ENCODE measurements around the gene MSN. TPM values are rescaled to one million over a fixed set of nuclear protein-coding genes. Genes with fewer than 3 reads are reported as not detected.

Gene MSN
- total RNA-seq, 1 experiment from 2014 or later, result 224 TPM

- POLR2A ChIA-PET, result interaction anchor here (0.6 to 1.2 kb wide), 2 partner anchors 29 to 530 kb away, joined by 4 read pairs; no protein-coding TSS in a partner anchor
- BruUV-seq (replicated peaks), result no TSS peak
- Mint-ChIP-seq H3K9me3 (ENCODE audit: unreplicated experiment) (no peaks in the 10 kb centered on the region), H3K27ac (ENCODE audit: low read depth, unreplicated experiment) (no peak overlapping the region), H3K4me3 (ENCODE audit: unreplicated experiment) (peak overlapping the region; percentile 46), H3K27me3 (ENCODE audit: insufficient read depth, unreplicated experiment) (no peaks in the 10 kb centered on the region), H3K4me1 (ENCODE audit: insufficient read depth, unreplicated experiment) (peaks cover 31% of the 10 kb centered on the region), H3K36me3 (ENCODE audit: insufficient read depth, unreplicated experiment) (peaks cover 23% of the 10 kb centered on the region)
- no peak for DNase-seq (ENCODE audit: unreplicated experiment)
- no peak for TF ChIP-seq CTCF (IDR thresholded peaks at IDR 0.05; ENCODE audit: unreplicated experiment)
- intact Hi-C loops (cut with micrococcal nuclease), result no loop called here
- CTCF ChIA-PET, result interaction anchor here (0.5 to 5.1 kb wide), 3 partner anchors 32 to 1056 kb away, joined by 3 to 23 read pairs (median 4); no protein-coding TSS in a partner anchor
Observed at GRCh38 chrX:65671966-65672365, 4.5 kb downstream of the MSN start.

GRCh38 chrX:65673857-65674203 is 6.4 kb downstream of the MSN start:
- Mint-ChIP-seq H3K9me3 (ENCODE audit: unreplicated experiment) (no peaks in the 10 kb centered on the region), H3K27ac (ENCODE audit: low read depth, unreplicated experiment) (peak overlapping the region; percentile 47), H3K27me3 (ENCODE audit: insufficient read depth, unreplicated experiment) (no peaks in the 10 kb centered on the region), H3K4me3 (ENCODE audit: unreplicated experiment) (peak overlapping the region; percentile 22), H3K4me1 (ENCODE audit: insufficient read depth, unreplicated experiment) (peaks cover 35% of the 10 kb centered on the region), H3K36me3 (ENCODE audit: insufficient read depth, unreplicated experiment) (peaks cover 25% of the 10 kb centered on the region)
- ChIA-PET POLR2A (interaction anchor here (1.1 kb wide), 2 partner anchors 29 kb away, joined by 3 read pairs; no protein-coding TSS in a partner anchor), CTCF (interaction anchor here (0.5 to 5.1 kb wide), 5 partner anchors 30 to 1055 kb away, joined by 3 to 23 read pairs (median 3); no protein-coding TSS in a partner anchor)
- BruUV-seq (replicated peaks), result no TSS peak
- DNase-seq (ENCODE audit: unreplicated experiment), result no peak
- TF ChIP-seq CTCF (IDR thresholded peaks at IDR 0.05; ENCODE audit: unreplicated experiment), result no peak
- intact Hi-C loops (cut with micrococcal nuclease), result no loop called here

- Mint-ChIP-seq H3K27me3 (ENCODE audit: insufficient read depth, unreplicated experiment) (no peaks in the 10 kb centered on the region), H3K36me3 (ENCODE audit: insufficient read depth, unreplicated experiment) (peaks cover 25% of the 10 kb centered on the region), H3K27ac (ENCODE audit: low read depth, unreplicated experiment) (peak overlapping the region; percentile 47), H3K4me1 (ENCODE audit: insufficient read depth, unreplicated experiment) (peaks cover 40% of the 10 kb centered on the region), H3K4me3 (ENCODE audit: unreplicated experiment) (peak overlapping the region; percentile 22), H3K9me3 (ENCODE audit: unreplicated experiment) (no peaks in the 10 kb centered on the region)
- no peak for DNase-seq (ENCODE audit: unreplicated experiment)
- ChIA-PET POLR2A (interaction anchor here (0.8 to 1.1 kb wide), 2 partner anchors 13 to 30 kb away, joined by 3 read pairs; no protein-coding TSS in a partner anchor), CTCF (interaction anchor here (0.7 to 5.1 kb wide), 6 partner anchors 29 to 1055 kb away, joined by 3 to 23 read pairs (median 3); no protein-coding TSS in a partner anchor)
- intact Hi-C loops (cut with micrococcal nuclease), result no loop called here
- no TSS peak for BruUV-seq (replicated peaks)
- TF ChIP-seq CTCF (IDR thresholded peaks at IDR 0.05; ENCODE audit: unreplicated experiment), result no peak
Observed at GRCh38 chrX:65674204-65674893, 6.9 kb downstream of the MSN start.

GRCh38 chrX:65677954-65678469 is 10.6 kb downstream of the MSN start:
- BruUV-seq (replicated peaks), result no TSS peak
- Mint-ChIP-seq H3K4me3 (ENCODE audit: unreplicated experiment) (peak overlapping the region; percentile 9), H3K36me3 (ENCODE audit: insufficient read depth, unreplicated experiment) (peaks cover 25% of the 10 kb centered on the region), H3K9me3 (ENCODE audit: unreplicated experiment) (no peaks in the 10 kb centered on the region), H3K27me3 (ENCODE audit: insufficient read depth, unreplicated experiment) (no peaks in the 10 kb centered on the region), H3K4me1 (ENCODE audit: insufficient read depth, unreplicated experiment) (peaks cover 40% of the 10 kb centered on the region), H3K27ac (ENCODE audit: low read depth, unreplicated experiment) (peak overlapping the region; percentile 90)
- ChIA-PET CTCF (interaction anchor here (0.8 to 1.0 kb wide), 2 partner anchors 20 to 28 kb away, joined by 3 to 5 read pairs; no protein-coding TSS in a partner anchor), POLR2A (interaction anchor here (1.0 to 3.3 kb wide), 3 partner anchors 10 to 21 kb away, joined by 3 to 18 read pairs (median 5); partner anchors contain the start of gene MSN)
- no peak for TF ChIP-seq CTCF (IDR thresholded peaks at IDR 0.05; ENCODE audit: unreplicated experiment)
- peak; percentile 87 for DNase-seq (ENCODE audit: unreplicated experiment)
- intact Hi-C loops (cut with micrococcal nuclease), result no loop called here
